Measurements from ENCODE around the gene PC. TPM values are rescaled to one million over a fixed set of nuclear protein-coding genes. Genes with fewer than 3 reads are reported as not detected.
"Not testable (repeated sequence)": the region's sequence is repeated elsewhere in the genome, so short reads cannot be mapped to it uniquely, and the experiment has no call there.

Gene PC
- total and polyA plus RNA-seq, 9 of the 15 experiments (the other 6 are each of a cell fraction or from before 2014, with no cell fraction given) = 0.94 to 38.0 (median 8.7) TPM

GRCh38 chr11:66824573-66824972 lies 133.6 kb downstream of the PC start:
- H3K27ac ChIP-seq (ENCODE audit: extremely low read depth, low read depth, low read length); POLR2A ChIA-PET; H3K36me3 ChIP-seq (ENCODE audit: control insufficient read depth, insufficient read depth, low read length); H3K79me2 ChIP-seq (ENCODE audit: control insufficient read depth, insufficient read depth, low read length); BruUV-seq (replicated peaks); H3K9ac ChIP-seq (ENCODE audit: insufficient read depth in 1 of 2, low read depth in 2 of 2, low read length in 2 of 2); intact Hi-C loops (cut with micrococcal nuclease); H2AFZ ChIP-seq (ENCODE audit: low read depth, low read length); H3K4me1 ChIP-seq (replicated peaks in 1 of 2; ENCODE audit: control insufficient read depth in 2 of 2, insufficient read depth in 2 of 2, low read length in 2 of 2); FAIRE-seq; H3K27me3 ChIP-seq (ENCODE audit: control insufficient read depth in 2 of 2, insufficient read depth in 2 of 2, low read length in 2 of 2); H3K9me3 ChIP-seq (replicated peaks; ENCODE audit: control insufficient read depth, insufficient read depth, low read depth, low read length); in situ Hi-C loops (cut with MboI); CTCF ChIA-PET (ENCODE audit: low intra/inter-chr PET ratio); H3K4me3 ChIP-seq; DNase-seq (ENCODE audit: extremely low read depth in 1 of 4, low spot score in 3 of 4); H3K9me1 ChIP-seq (ENCODE audit: control insufficient read depth, insufficient read depth, low read length); H3K4me2 ChIP-seq (ENCODE audit: insufficient read depth, low read length); ATAC-seq; H4K20me1 ChIP-seq (replicated peaks; ENCODE audit: control insufficient read depth, insufficient read depth, low read length): not testable (repeated sequence)
- TF ChIP-seq KDM1A (IDR thresholded peaks at IDR 0.05) (0 out of 4 replicates have a peak, but pooled peaks of 1 of the 2 experiments have one; percentile 18), BCOR (IDR thresholded peaks at IDR 0.05) (peak; percentile 32; the same call in 1 of the 2 replicates)
- WGBS (ENCODE audit: insufficient coverage, low coverage, missing lambda C conversion rate) = 79% methylated on average over 3 of the region's 4 CpGs

GRCh38 chr11:66823700-66824099 lies 134.5 kb downstream of the PC start:
- Histone ChIP-seq H3K27me3 (ENCODE audit: control insufficient read depth in 2 of 2, insufficient read depth in 2 of 2, low read length in 2 of 2) (no peaks in the 10 kb centered on the region), H3K36me3 (ENCODE audit: control insufficient read depth, insufficient read depth, low read length) (no peaks in the 10 kb centered on the region), H3K27ac (ENCODE audit: extremely low read depth, low read depth, low read length) (no peak overlapping the region), H3K9me1 (ENCODE audit: control insufficient read depth, insufficient read depth, low read length) (no peaks in the 10 kb centered on the region), H3K4me1 (replicated peaks in 1 of 2; ENCODE audit: control insufficient read depth in 2 of 2, insufficient read depth in 2 of 2, low read length in 2 of 2) (no peaks in the 10 kb centered on the region), H3K4me3 (no peak overlapping the region), H3K9ac (ENCODE audit: insufficient read depth in 1 of 2, low read depth in 2 of 2, low read length in 2 of 2) (no peak overlapping the region), H2AFZ (ENCODE audit: low read depth, low read length) (no peak overlapping the region), H3K4me2 (ENCODE audit: insufficient read depth, low read length) (no peak overlapping the region), H3K79me2 (ENCODE audit: control insufficient read depth, insufficient read depth, low read length) (no peaks in the 10 kb centered on the region), H3K9me3 (replicated peaks; ENCODE audit: control insufficient read depth, insufficient read depth, low read depth, low read length) (no peaks in the 10 kb centered on the region), H4K20me1 (replicated peaks; ENCODE audit: control insufficient read depth, insufficient read depth, low read length) (no peaks in the 10 kb centered on the region)
- WGBS (ENCODE audit: insufficient coverage, low coverage, missing lambda C conversion rate) = 85% methylated on average over 4 of the region's 4 CpGs
- intact Hi-C loops (cut with micrococcal nuclease) = no loop called here
- peak; percentile 65 for FAIRE-seq
- ChIA-PET CTCF (ENCODE audit: low intra/inter-chr PET ratio) (no interaction called here), POLR2A (interaction anchor here (0.8 to 1.3 kb wide), 3 partner anchors 9 to 122 kb away, joined by 3 to 5 read pairs (median 3); partner anchors contain the start of gene RCE1)
- in situ Hi-C loops (cut with MboI) = no loop called here
- no TSS peak for BruUV-seq (replicated peaks)
- no peak for DNase-seq (ENCODE audit: extremely low read depth in 1 of 4, low spot score in 3 of 4)
- ATAC-seq = no peak
- no peak for TF ChIP-seq TSHZ1 (CRISPR knock-in tag; IDR thresholded peaks at IDR 0.05)
- TF ChIP-seq ZNF584 (CRISPR knock-in tag; IDR thresholded peaks at IDR 0.05; ENCODE audit: low read depth) = no peak
- TF ChIP-seq NFE2 (IDR thresholded peaks at IDR 0.05; ENCODE audit: low read depth) = peak; percentile 51
- TF ChIP-seq FOXP1 (CRISPR knock-in tag; IDR thresholded peaks at IDR 0.05) = no peak
- no peak for TF ChIP-seq NFRKB (IDR thresholded peaks at IDR 0.05; ENCODE audit: low read depth)
- TF ChIP-seq C11orf30 (IDR thresholded peaks at IDR 0.05; ENCODE audit: low read depth) = peak; percentile 61
- TF ChIP-seq RNF219 (CRISPR knock-in tag; IDR thresholded peaks at IDR 0.05) = no peak
- TF ChIP-seq ZNF316 (IDR thresholded peaks at IDR 0.05) = peak; percentile 55
- TF ChIP-seq SMAD3 (CRISPR knock-in tag; conservative IDR thresholded peaks at IDR 0.05) = no peak
